Measurements from ENCODE around the gene PPP1R2B. TPM values are rescaled to one million over a fixed set of nuclear protein-coding genes. Genes with fewer than 3 reads are reported as not detected.

The PPP1R2B gene
- total RNA-seq, result under 0.01 TPM in 1 of 2 replicates, not detected in the other

DNA sequence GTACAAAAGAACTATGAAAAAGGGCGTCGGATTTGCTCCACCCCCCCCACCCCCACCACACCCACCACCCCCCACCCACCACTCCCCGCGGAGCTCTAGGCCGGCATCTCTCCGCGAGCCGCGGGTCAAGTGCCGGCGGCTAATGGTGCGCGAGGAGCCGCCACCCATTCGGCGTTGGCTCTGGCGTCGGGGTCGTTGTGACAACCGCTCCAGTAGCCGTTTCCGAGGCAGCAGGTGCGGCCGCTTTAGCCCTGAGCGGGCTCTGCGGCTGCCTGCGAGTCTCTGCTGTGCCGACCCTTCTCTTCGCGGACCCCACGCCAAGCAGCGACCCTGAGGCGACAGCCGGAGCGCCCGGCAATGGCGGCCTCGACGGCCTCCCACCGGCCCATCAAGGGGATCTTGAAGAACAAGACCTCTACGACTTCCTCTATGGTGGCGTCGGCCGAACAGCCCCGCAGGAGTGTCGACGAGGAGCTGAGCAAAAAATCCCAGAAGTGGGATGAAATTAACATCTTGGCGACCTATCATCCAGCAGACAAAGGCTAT is at the start of gene PPP1R2B:
PPP1R2B (plus strand) TSS at position 90 of the 546 bp plus-strand sequence; CDS start at position 358, 268 bp downstream.

Other genes starting within 250 kb of the PPP1R2B start
- gene TIMD4, start 112.9 kb downstream of the PPP1R2B start, total RNA-seq, result not detected in 2 replicates
- not detected in 2 replicates for gene HAVCR1, start 208.8 kb downstream of the PPP1R2B start, total RNA-seq